Nephron (organoid): ENCODE measurements around the gene TSGA10.
"Not testable (repeated sequence)": the region's sequence is repeated elsewhere in the genome, so short reads cannot be mapped to it uniquely, and the experiment has no call there.

Experiments used
- H3K27ac Mint-ChIP-seq, 3 experiments: 2 replicates each; pipeline ENCODE4 v1.8.0; 2020; ENCODE audit warnings: mixed read lengths in 3 of 3, mild to moderate bottlenecking in 2 of 3, moderate library complexity in 1 of 3
- H3K27me3 Mint-ChIP-seq: 2 replicates; pipeline ENCODE4 v1.8.0; 2021; ENCODE audit warnings: low read depth, mild to moderate bottlenecking, moderate library complexity, mixed read lengths
- H3K36me3 Mint-ChIP-seq: 2 replicates; pipeline ENCODE4 v1.8.0; 2020; ENCODE audit warnings: low read depth, mixed read lengths
- H3K4me1 Mint-ChIP-seq: 2 replicates; pipeline ENCODE4 v1.8.0; 2020; ENCODE audit warnings: mixed read lengths
- H3K4me3 Mint-ChIP-seq, 3 experiments: 2 replicates each; pipeline ENCODE4 v1.8.0; 2020; ENCODE audit warnings: mild to moderate bottlenecking in 3 of 3, mixed read lengths in 3 of 3, moderate library complexity in 2 of 3
- H3K9me3 Mint-ChIP-seq: 2 replicates; pipeline ENCODE4 v1.8.0; 2020; ENCODE audit warnings: mixed read lengths
- CTCF ChIP-seq, 3 experiments: fragments of 200-600 bp; sonication (generic); IDR thresholded peaks; one replicate each; pipeline ENCODE4 v1.5.0; 2021; ENCODE audit warnings: antibody characterized with exemption in 3 of 3; ENCODE audit not compliant: unreplicated experiment in 3 of 3

Gene TSGA10

GRCh38 chr2:99154643-99155536, at the start of gene TSGA10, which contains the start of gene LIPT1:
Gene TSGA10, minus strand, starts transcription at chr2:99154942. Its CDS starts 45,503 bp downstream, at chr2:99109439.
Gene LIPT1, plus strand, starts transcription at chr2:99154967. Its CDS starts 6,991 bp downstream, at chr2:99161958.
- Mint-ChIP-seq H3K4me1 (peaks cover 27% of the 10 kb centered on the region), H3K36me3 (peaks cover 25% of the 10 kb centered on the region), H3K4me3 (no peak within 1 kb of the TSS), H3K27ac (peak within 1 kb of the TSS in 1 of 3 experiments; percentile 86), H3K27me3 (no peaks in the 10 kb centered on the region), H3K9me3 (no peaks in the 10 kb centered on the region)
- peak in 1 of 3 experiments; percentile 18 for TF ChIP-seq CTCF (IDR thresholded peaks at IDR 0.05; ENCODE audit: unreplicated experiment in 3 of 3)

GRCh38 chr2:99201959-99202678, 47.4 kb upstream of the TSGA10 start:
- peak in 1 of 3 experiments; percentile 21 for TF ChIP-seq CTCF (IDR thresholded peaks at IDR 0.05; ENCODE audit: unreplicated experiment in 3 of 3)
- H3K4me1 Mint-ChIP-seq = no peaks in the 10 kb centered on the region
- H3K27me3 Mint-ChIP-seq = no peaks in the 10 kb centered on the region
- H3K27ac Mint-ChIP-seq = no peak overlapping the region
- H3K36me3 Mint-ChIP-seq = peaks cover 33% of the 10 kb centered on the region
- H3K4me3 Mint-ChIP-seq = no peak overlapping the region
- H3K9me3 Mint-ChIP-seq = peaks cover 10% of the 10 kb centered on the region

GRCh38 chr2:99200076-99200800, 45.5 kb upstream of the TSGA10 start:
- H3K27me3 Mint-ChIP-seq = no peaks in the 10 kb centered on the region
- no peak overlapping the region for H3K27ac Mint-ChIP-seq
- no peaks in the 10 kb centered on the region for H3K4me1 Mint-ChIP-seq
- TF ChIP-seq CTCF (IDR thresholded peaks at IDR 0.05; ENCODE audit: unreplicated experiment in 3 of 3) = no peak
- H3K4me3 Mint-ChIP-seq = no peak overlapping the region
- peaks cover 27% of the 10 kb centered on the region for H3K36me3 Mint-ChIP-seq
- no peaks in the 10 kb centered on the region for H3K9me3 Mint-ChIP-seq

GRCh38 chr2:99198103-99198841, 43.5 kb upstream of the TSGA10 start:
- no peaks in the 10 kb centered on the region for H3K9me3 Mint-ChIP-seq
- no peaks in the 10 kb centered on the region for H3K4me1 Mint-ChIP-seq
- no peaks in the 10 kb centered on the region for H3K27me3 Mint-ChIP-seq
- no peak for TF ChIP-seq CTCF (IDR thresholded peaks at IDR 0.05; ENCODE audit: unreplicated experiment in 3 of 3)
- H3K36me3 Mint-ChIP-seq = peaks cover 31% of the 10 kb centered on the region
- H3K4me3 Mint-ChIP-seq = no peak overlapping the region
- H3K27ac Mint-ChIP-seq = no peak overlapping the region

- not testable (repeated sequence) for H3K27me3 Mint-ChIP-seq, H3K4me3 Mint-ChIP-seq, H3K9me3 Mint-ChIP-seq, H3K4me1 Mint-ChIP-seq, H3K27ac Mint-ChIP-seq
- H3K36me3 Mint-ChIP-seq = peaks cover 67% of the 10 kb centered on the region
Measured at GRCh38 chr2:99192364-99192763, 37.6 kb upstream of the TSGA10 start.
